HG03060 (cell line): ENCODE data around the gene IL23R.

Experiments used
- ATAC-seq: cut with Tn5 transposase; IDR thresholded peaks from one replicate; pipeline ENCODE4 v1.9.1; 2021; ENCODE audit warnings: low read depth, moderate number of reproducible peaks; ENCODE audit not compliant: unreplicated experiment

The IL23R gene

GRCh38 chr1:67227196-67227595 is 60.9 kb downstream of the IL23R start:
- ATAC-seq, result no peak

- ATAC-seq, result no peak
Measured at GRCh38 chr1:67228791-67229190, 62.5 kb downstream of the IL23R start.

- ATAC-seq, result no peak
Measured at GRCh38 chr1:67230539-67230938, 64.3 kb downstream of the IL23R start.

GRCh38 chr1:67236277-67236676 is 70.0 kb downstream of the IL23R start:
- no peak for ATAC-seq

GRCh38 chr1:67239738-67240137 is 73.5 kb downstream of the IL23R start:
- no peak for ATAC-seq

- no peak for ATAC-seq
Measured at GRCh38 chr1:67241200-67241746, 75.0 kb downstream of the IL23R start.

GRCh38 chr1:67242016-67242415 is 75.8 kb downstream of the IL23R start:
- no peak for ATAC-seq

- ATAC-seq, result no peak
Measured at GRCh38 chr1:67250051-67250653, 83.9 kb downstream of the IL23R start.

- ATAC-seq, result no peak
Measured at GRCh38 chr1:67256291-67257172, 90.3 kb downstream of the IL23R start.

- ATAC-seq, result no peak
Measured at GRCh38 chr1:67257173-67257535, 90.9 kb downstream of the IL23R start.

GRCh38 chr1:67261680-67262079 is 95.4 kb downstream of the IL23R start:
- ATAC-seq, result no peak

GRCh38 chr1:67262735-67263134 is 96.5 kb downstream of the IL23R start:
- ATAC-seq, result no peak

- no peak for ATAC-seq
Measured at GRCh38 chr1:67264152-67264551, 97.9 kb downstream of the IL23R start.

GRCh38 chr1:67264899-67265298 is 98.6 kb downstream of the IL23R start:
- ATAC-seq, result no peak

- no peak for ATAC-seq
Measured at GRCh38 chr1:67269061-67269460, 102.8 kb downstream of the IL23R start.

GRCh38 chr1:67270541-67270940 is 104.3 kb downstream of the IL23R start:
- ATAC-seq, result no peak

- ATAC-seq, result no peak
Measured at GRCh38 chr1:67273591-67273990, 107.3 kb downstream of the IL23R start.

GRCh38 chr1:67274623-67275325 is 108.5 kb downstream of the IL23R start:
- ATAC-seq, result peak; percentile 42

- ATAC-seq, result no peak
Measured at GRCh38 chr1:67280696-67281095, 114.4 kb downstream of the IL23R start.

- no peak for ATAC-seq
Measured at GRCh38 chr1:67281244-67281643, 115.0 kb downstream of the IL23R start.

GRCh38 chr1:67285780-67286488 is 119.7 kb downstream of the IL23R start:
- peak; percentile 97 for ATAC-seq
